ENCODE measurements around the gene TRIOBP. TPM values are rescaled to one million over a fixed set of nuclear protein-coding genes. Genes with fewer than 3 reads are reported as not detected.
A peak's percentile ranks its signal among the peaks of the same experiment; 100 is the strongest.

The TRIOBP gene
- total and polyA plus RNA-seq, 2 of the 13 experiments (the other 11 are each of a cell fraction or from before 2014, with no cell fraction given), result 6.1 to 15.4 TPM

- no peak for TF ChIP-seq TRIM22 (IDR thresholded peaks at IDR 0.05)
- TF ChIP-seq, protein P1, sequence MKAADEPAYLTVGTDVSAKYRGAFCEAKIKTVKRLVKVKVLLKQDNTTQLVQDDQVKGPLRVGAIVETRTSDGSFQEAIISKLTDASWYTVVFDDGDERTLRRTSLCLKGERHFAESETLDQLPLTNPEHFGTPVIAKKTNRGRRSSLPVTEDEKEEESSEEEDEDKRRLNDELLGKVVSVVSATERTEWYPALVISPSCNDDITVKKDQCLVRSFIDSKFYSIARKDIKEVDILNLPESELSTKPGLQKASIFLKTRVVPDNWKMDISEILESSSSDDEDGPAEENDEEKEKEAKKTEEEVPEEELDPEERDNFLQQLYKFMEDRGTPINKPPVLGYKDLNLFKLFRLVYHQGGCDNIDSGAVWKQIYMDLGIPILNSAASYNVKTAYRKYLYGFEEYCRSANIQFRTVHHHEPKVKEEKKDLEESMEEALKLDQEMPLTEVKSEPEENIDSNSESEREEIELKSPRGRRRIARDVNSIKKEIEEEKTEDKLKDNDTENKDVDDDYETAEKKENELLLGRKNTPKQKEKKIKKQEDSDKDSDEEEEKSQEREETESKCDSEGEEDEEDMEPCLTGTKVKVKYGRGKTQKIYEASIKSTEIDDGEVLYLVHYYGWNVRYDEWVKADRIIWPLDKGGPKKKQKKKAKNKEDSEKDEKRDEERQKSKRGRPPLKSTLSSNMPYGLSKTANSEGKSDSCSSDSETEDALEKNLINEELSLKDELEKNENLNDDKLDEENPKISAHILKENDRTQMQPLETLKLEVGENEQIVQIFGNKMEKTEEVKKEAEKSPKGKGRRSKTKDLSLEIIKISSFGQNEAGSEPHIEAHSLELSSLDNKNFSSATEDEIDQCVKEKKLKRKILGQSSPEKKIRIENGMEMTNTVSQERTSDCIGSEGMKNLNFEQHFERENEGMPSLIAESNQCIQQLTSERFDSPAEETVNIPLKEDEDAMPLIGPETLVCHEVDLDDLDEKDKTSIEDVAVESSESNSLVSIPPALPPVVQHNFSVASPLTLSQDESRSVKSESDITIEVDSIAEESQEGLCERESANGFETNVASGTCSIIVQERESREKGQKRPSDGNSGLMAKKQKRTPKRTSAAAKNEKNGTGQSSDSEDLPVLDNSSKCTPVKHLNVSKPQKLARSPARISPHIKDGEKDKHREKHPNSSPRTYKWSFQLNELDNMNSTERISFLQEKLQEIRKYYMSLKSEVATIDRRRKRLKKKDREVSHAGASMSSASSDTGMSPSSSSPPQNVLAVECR (CRISPR knock-in tag; IDR thresholded peaks at IDR 0.05; ENCODE audit: borderline replicate concordance), result no peak
- no peak for TF ChIP-seq RARG (CRISPR knock-in tag; IDR thresholded peaks at IDR 0.05; ENCODE audit: low read depth)
- no peak for TF ChIP-seq MIER3 (CRISPR knock-in tag; IDR thresholded peaks at IDR 0.05; ENCODE audit: borderline replicate concordance)
- TF ChIP-seq, protein P2, sequence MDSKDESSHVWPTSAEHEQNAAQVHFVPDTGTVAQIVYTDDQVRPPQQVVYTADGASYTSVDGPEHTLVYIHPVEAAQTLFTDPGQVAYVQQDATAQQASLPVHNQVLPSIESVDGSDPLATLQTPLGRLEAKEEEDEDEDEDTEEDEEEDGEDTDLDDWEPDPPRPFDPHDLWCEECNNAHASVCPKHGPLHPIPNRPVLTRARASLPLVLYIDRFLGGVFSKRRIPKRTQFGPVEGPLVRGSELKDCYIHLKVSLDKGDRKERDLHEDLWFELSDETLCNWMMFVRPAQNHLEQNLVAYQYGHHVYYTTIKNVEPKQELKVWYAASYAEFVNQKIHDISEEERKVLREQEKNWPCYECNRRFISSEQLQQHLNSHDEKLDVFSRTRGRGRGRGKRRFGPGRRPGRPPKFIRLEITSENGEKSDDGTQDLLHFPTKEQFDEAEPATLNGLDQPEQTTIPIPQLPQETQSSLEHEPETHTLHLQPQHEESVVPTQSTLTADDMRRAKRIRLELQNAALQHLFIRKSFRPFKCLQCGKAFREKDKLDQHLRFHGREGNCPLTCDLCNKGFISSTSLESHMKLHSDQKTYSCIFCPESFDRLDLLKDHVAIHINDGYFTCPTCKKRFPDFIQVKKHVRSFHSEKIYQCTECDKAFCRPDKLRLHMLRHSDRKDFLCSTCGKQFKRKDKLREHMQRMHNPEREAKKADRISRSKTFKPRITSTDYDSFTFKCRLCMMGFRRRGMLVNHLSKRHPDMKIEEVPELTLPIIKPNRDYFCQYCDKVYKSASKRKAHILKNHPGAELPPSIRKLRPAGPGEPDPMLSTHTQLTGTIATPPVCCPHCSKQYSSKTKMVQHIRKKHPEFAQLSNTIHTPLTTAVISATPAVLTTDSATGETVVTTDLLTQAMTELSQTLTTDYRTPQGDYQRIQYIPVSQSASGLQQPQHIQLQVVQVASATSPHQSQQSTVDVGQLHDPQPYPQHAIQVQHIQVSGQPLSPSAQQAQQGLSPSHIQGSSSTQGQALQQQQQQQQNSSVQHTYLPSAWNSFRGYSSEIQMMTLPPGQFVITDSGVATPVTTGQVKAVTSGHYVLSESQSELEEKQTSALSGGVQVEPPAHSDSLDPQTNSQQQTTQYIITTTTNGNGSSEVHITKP (CRISPR knock-in tag; IDR thresholded peaks at IDR 0.05; ENCODE audit: low read depth), result peak; percentile 80
- TF ChIP-seq STAT5B (CRISPR knock-in tag; IDR thresholded peaks at IDR 0.05), result no peak
- TF ChIP-seq NCOA5 (CRISPR knock-in tag; IDR thresholded peaks at IDR 0.05), result no peak
- no peak for TF ChIP-seq SIX1 (CRISPR knock-in tag; IDR thresholded peaks at IDR 0.05; ENCODE audit: borderline replicate concordance)
- peak; percentile 57; the same call in 1 of the 2 replicates for TF ChIP-seq PCBP1 (IDR thresholded peaks at IDR 0.05; ENCODE audit: borderline replicate concordance, low read depth, low read length)
- no peak for TF ChIP-seq HES4 (CRISPR knock-in tag; IDR thresholded peaks at IDR 0.05; ENCODE audit: borderline replicate concordance)
- no peak for TF ChIP-seq SKI (IDR thresholded peaks at IDR 0.05; ENCODE audit: partially characterized antibody)
- TF ChIP-seq ZNF790 (CRISPR knock-in tag; IDR thresholded peaks at IDR 0.05; ENCODE audit: borderline replicate concordance), result no peak
- TF ChIP-seq ARNTL (CRISPR knock-in tag; IDR thresholded peaks at IDR 0.05), result no peak
- no peak for TF ChIP-seq MED13 (CRISPR knock-in tag; IDR thresholded peaks at IDR 0.05)
- TF ChIP-seq, protein P3, sequence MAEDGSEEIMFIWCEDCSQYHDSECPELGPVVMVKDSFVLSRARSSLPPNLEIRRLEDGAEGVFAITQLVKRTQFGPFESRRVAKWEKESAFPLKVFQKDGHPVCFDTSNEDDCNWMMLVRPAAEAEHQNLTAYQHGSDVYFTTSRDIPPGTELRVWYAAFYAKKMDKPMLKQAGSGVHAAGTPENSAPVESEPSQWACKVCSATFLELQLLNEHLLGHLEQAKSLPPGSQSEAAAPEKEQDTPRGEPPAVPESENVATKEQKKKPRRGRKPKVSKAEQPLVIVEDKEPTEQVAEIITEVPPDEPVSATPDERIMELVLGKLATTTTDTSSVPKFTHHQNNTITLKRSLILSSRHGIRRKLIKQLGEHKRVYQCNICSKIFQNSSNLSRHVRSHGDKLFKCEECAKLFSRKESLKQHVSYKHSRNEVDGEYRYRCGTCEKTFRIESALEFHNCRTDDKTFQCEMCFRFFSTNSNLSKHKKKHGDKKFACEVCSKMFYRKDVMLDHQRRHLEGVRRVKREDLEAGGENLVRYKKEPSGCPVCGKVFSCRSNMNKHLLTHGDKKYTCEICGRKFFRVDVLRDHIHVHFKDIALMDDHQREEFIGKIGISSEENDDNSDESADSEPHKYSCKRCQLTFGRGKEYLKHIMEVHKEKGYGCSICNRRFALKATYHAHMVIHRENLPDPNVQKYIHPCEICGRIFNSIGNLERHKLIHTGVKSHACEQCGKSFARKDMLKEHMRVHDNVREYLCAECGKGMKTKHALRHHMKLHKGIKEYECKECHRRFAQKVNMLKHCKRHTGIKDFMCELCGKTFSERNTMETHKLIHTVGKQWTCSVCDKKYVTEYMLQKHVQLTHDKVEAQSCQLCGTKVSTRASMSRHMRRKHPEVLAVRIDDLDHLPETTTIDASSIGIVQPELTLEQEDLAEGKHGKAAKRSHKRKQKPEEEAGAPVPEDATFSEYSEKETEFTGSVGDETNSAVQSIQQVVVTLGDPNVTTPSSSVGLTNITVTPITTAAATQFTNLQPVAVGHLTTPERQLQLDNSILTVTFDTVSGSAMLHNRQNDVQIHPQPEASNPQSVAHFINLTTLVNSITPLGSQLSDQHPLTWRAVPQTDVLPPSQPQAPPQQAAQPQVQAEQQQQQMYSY (CRISPR knock-in tag; IDR thresholded peaks at IDR 0.05), result no peak
- TF ChIP-seq PLRG1 (conservative IDR thresholded peaks at IDR 0.05), result no peak
These were observed 106.9 kb downstream of the TRIOBP start (continued) for GRCh38 chr22:37803639-37804351.
